T-helper 1 cell treated with Interleukin-12 subunit alpha and Interleukin-12 subunit beta and Interleukin-4 antibody, amounts not matched to agents 30 μg/mL and 1 μg/mL, for 36 hours (primary cell): Measurements from ENCODE around the gene RPL13.
A peak's percentile ranks its signal among the peaks of the same experiment; 100 is the strongest.
"Not testable (repeated sequence)": the region's sequence is repeated elsewhere in the genome, so short reads cannot be mapped to it uniquely, and the experiment has no call there.

Experiments
- H3K27ac Mint-ChIP-seq: one replicate; pipeline ENCODE4 v1.8.0; 2021; ENCODE audit warnings: mild to moderate bottlenecking, mixed read lengths
- H3K27me3 Mint-ChIP-seq: one replicate; pipeline ENCODE4 v1.8.0; 2021; ENCODE audit warnings: low read depth, mixed read lengths
- H3K36me3 Mint-ChIP-seq: one replicate; pipeline ENCODE4 v1.8.0; 2021; ENCODE audit warnings: low read depth, mixed read lengths
- H3K4me1 Mint-ChIP-seq: one replicate; pipeline ENCODE4 v1.8.0; 2021; ENCODE audit warnings: low read depth, mixed read lengths
- H3K4me3 Mint-ChIP-seq: one replicate; pipeline ENCODE4 v1.8.0; 2021; ENCODE audit warnings: mild to moderate bottlenecking, moderate library complexity, mixed read lengths
- H3K9me3 Mint-ChIP-seq: one replicate; pipeline ENCODE4 v1.8.0; 2021; ENCODE audit warnings: mixed read lengths

RPL13 gene

DNA sequence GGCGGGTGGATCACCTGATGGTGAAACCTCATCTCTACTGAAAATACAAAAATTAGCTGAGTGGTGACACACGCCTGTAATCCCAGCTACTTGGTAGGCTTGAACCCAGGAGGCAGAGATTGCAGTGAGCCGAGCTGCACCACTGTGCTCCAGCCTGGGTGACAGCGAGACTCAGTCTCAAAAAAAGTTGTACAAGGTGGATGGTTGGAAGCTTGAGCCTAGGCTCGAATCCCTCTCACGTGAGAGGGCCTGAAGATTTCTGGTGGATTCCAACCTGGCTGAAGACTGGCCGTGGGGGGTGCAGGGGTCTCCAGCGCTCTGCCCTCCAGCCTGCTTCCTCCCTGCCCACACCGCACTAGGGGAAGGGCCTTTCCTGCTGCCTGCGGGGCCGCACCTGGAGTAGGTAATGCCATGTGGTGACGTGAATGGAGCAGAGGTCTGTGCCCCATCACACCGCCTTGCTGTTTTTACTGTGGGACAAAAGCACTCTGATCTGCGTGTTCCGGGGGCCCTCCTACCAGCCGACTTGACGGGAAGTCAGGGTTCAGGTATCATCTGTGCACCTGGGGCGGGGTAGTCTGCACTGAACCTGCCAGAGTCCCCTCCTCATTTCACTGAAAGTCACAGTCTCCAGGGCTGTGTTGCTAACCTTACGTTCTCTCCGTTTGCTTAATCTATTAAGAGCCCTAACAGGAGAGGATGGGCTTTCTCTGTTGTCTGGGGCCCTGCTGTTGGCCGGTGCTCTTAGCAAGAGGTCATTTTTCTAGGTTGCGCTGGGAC, 4.2 kb downstream of the RPL13 start:
- no peaks in the 10 kb centered on the region for H3K9me3 Mint-ChIP-seq
- peaks cover 38% of the 10 kb centered on the region for H3K36me3 Mint-ChIP-seq
- no peaks in the 10 kb centered on the region for H3K27me3 Mint-ChIP-seq
- peaks cover 41% of the 10 kb centered on the region for H3K4me1 Mint-ChIP-seq
- H3K4me3 Mint-ChIP-seq = peak overlapping the region; percentile 42
- peak overlapping the region; percentile 3 for H3K27ac Mint-ChIP-seq

DNA sequence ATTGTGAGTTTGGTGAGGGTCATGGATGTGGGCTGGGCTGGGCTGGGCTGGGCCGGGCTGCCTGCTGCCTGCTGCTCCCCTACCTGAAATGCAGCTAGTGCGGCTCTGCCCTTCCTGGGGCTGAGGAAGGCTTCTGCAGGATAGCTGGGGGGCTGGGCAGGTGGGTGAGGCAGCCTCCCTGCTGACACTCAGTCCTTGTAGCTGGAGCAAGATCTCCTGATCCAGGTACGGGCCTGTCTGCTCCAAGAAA, 4.7 kb downstream of the RPL13 start:
- Mint-ChIP-seq H3K36me3 (peaks cover 37% of the 10 kb centered on the region), H3K9me3 (no peaks in the 10 kb centered on the region), H3K4me3 (no peak overlapping the region), H3K27ac (no peak overlapping the region), H3K27me3 (no peaks in the 10 kb centered on the region), H3K4me1 (peaks cover 37% of the 10 kb centered on the region)

DNA sequence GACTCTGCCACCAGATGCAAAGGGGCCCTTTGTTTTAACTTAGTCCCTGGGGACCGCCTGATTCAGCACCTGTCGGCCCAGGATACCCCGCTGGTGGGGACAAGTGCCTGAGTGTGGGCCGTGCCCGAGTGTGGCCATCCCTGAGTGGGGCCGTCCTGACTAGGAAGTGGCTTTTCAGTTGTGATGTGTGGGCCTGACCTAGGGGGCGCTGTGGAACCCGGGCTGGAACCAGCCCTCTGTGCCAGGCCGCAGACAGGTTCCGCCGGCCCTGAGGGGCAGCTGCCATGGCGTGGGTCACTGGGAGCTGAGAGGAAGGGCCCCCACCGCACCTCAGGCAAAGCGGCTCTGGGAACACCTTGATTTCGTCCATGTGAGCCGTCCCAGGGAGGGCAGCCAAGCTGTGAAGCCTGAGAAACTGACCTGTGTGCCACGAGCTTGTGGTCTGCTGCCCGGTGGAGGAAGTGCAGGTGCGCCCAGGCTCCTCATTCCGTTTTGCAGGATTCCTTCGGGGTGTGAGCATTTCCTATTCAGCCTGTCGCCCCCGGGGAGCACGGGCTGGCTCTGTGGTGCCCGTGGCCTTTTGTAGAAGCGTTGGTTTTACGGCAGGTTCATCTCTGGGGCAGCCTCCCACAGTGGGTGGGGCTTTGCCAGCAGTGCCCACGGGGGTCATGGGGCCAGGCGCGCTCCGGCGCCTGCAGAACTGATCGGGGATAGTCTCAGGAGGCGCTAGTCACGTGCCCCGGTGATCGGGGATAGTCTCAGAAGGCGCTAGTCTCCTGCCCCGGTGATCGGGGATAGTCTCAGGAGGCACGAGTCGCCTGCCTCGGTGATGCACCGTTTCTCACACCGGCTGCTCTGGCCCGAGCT, 5.3 kb downstream of the RPL13 start:
- H3K27me3 Mint-ChIP-seq = no peaks in the 10 kb centered on the region
- H3K4me3 Mint-ChIP-seq = no peak overlapping the region
- H3K4me1 Mint-ChIP-seq = peaks cover 37% of the 10 kb centered on the region
- no peaks in the 10 kb centered on the region for H3K9me3 Mint-ChIP-seq
- peaks cover 37% of the 10 kb centered on the region for H3K36me3 Mint-ChIP-seq
- no peak overlapping the region for H3K27ac Mint-ChIP-seq

DNA sequence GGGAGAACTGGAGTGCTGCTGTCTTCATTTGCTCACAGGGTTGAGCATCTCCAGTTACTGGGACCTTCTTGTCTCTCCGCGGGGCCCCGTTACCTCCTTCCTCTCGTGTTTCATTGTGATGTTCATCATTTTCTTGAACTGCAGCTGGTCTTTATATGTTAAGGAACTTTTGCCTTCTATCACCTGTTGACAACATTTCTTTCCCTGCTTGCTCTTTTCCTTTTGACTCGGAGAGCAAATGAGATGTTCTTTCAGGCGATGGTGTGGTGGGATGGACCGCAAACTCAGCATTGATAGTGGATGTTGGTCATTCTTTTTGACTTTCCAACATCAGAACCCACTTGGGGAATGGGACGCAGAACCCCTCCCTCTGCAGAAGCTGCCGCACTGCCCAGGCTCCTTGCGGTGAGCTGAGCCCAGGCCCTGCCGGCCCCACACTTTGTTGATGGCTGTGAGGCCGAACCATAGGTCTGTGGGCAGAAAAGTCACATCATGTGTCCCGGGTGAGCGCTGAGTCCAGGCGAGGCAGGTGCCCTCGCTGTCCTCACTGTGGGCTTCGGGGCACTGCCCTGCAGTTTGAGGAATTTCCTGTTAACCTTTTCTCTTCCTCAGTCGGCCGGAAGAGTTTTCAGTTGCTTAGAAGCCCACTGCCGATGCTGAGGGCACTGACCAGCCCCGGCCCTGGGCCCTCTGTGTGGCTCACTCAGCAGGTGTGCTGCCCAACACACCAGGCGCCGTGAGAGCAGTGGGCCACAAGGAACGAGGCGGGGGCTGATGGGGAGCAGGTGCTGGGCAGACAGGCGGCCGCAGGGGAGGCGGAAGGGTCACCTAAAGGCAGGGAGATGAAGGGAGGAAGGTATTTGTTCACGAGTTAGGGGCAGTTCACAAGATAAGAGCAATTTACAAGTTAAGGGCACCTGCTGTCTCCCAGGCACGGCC, 7.4 kb downstream of the RPL13 start:
- no peak overlapping the region for H3K4me3 Mint-ChIP-seq
- H3K27ac Mint-ChIP-seq = no peak overlapping the region
- peaks cover 7% of the 10 kb centered on the region for H3K27me3 Mint-ChIP-seq
- no peaks in the 10 kb centered on the region for H3K9me3 Mint-ChIP-seq
- peaks cover 20% of the 10 kb centered on the region for H3K36me3 Mint-ChIP-seq
- peaks cover 31% of the 10 kb centered on the region for H3K4me1 Mint-ChIP-seq

DNA sequence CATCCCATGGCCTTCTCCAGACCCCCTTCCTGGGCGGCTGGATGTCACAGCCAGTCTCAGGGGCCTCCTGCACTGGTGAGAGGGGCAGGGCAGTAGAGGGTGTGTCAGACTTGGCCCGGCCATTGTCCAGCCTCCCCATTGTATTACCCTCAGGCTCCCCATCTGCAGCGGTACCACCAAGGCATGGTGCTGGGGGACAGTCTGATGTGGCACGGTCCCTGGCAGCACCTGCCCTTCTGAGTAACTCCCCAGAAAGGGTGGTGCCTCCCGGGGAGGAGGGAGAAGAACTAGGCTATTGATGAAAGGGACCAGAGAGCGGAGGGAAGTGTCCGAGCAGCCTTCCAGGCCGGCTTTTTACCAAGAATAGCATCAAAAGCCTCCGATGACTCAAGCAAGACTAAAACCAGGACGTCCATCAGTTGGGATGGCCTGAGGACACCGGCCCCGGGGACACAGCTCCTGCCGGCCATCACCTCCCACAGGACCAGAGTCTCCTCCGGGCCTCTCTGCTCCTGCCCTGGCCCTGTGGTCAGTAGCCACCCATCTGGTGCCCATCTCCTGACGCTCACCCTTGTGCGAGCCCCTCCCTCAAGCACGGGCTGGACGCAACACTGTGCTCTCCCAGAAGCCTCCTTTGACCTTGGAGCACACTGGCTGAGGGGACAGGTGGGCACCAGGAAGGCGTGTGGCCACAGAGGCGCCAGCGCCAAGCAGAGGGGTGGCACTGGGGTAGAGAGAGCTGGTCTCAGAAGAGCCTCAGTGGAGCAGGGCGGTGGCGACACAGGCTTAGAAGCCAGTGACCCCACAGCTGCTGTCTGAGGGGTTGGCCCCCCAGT, 9.2 kb downstream of the RPL13 start:
- Mint-ChIP-seq H3K27ac (no peak overlapping the region), H3K4me1 (peaks cover 20% of the 10 kb centered on the region), H3K9me3 (no peaks in the 10 kb centered on the region), H3K27me3 (peaks cover 17% of the 10 kb centered on the region), H3K36me3 (peaks cover 5% of the 10 kb centered on the region), H3K4me3 (no peak overlapping the region)

DNA sequence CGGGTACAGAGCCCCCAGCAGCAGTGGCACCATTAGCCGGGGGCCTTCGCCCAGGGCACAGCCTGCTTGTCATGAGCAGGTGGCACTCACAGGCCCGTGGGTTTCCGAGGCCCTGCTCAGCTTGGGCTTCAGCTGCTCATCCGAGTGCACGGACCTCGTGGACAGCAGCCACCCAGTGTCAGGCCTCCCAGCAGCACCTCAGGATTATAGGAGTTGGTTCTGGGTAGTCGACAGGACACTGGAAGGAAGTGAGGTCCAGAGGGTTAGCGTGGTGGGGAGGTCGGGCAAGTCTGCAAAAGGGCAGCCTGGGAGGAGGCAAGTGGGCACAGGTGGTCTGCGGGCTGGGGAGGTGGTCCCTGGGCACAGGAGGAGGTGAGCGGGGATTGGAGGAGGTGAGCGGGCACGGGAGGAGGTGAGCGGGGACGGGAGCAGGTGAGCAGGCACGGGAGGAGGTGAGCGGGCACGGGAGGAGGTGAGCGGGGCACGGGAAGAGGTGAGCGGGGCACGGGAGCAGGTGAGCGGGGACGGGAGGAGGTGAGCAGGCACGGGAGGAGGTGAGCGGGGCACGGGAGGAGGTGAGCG, 10.0 kb downstream of the RPL13 start:
- Mint-ChIP-seq H3K36me3 (no peaks in the 10 kb centered on the region), H3K4me1 (peaks cover 13% of the 10 kb centered on the region), H3K9me3 (no peaks in the 10 kb centered on the region), H3K27me3 (peaks cover 17% of the 10 kb centered on the region), H3K27ac (no peak overlapping the region), H3K4me3 (no peak overlapping the region)

DNA sequence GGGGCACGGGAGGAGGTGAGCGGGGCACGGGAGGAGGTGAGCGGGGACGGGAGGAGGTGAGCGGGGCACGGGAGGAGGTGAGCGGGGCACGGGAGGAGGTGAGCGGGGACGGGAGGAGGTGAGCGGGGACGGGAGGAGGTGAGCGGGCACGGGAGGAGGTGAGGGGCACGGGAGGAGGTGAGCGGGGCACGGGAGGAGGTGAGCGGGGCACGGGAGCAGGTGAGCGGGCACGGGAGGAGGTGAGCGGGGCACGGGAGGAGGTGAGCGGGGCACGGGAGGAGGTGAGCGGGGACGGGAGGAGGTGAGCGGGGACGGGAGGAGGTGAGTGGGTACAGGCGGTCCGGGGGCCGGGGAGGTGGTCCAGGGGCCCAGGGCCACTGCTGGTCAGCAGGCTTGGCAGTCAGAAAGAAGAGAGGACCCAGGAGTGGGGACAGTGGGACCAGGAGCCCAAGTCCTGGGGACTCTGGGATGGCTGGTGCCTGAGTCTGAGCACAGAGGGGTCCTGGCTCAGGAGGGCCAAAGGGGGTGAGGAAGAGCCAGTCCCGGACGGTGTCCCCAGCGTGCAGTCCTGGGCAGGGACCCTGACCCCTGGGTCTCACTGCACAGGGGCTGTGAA, 10.6 kb downstream of the RPL13 start:
- H3K9me3 Mint-ChIP-seq, H3K36me3 Mint-ChIP-seq, H3K27ac Mint-ChIP-seq, H3K4me1 Mint-ChIP-seq, H3K4me3 Mint-ChIP-seq: not testable (repeated sequence)
- peaks cover 17% of the 10 kb centered on the region for H3K27me3 Mint-ChIP-seq

DNA sequence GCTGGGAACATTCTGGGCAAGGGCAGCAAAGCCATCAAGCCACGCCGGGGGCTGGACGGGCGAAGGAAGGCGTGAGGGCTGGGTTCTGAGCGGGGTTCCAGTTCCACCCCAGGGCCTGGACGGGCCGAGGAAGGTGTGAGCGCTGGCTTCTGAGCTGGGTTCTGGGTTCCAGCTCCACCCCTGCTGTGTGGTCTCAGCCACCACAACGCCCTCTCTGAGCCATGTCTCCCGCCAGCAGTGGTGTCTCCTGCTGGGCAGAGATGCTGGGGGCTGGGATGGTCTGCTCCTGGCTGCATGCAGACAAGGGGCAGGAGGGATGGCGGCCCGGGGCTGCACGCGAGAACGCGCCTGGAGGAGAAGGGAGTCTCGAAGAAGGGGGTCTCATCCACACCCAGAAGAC, 11.2 kb downstream of the RPL13 start:
- peaks cover 17% of the 10 kb centered on the region for H3K27me3 Mint-ChIP-seq
- no peak overlapping the region for H3K4me3 Mint-ChIP-seq
- H3K27ac Mint-ChIP-seq = no peak overlapping the region
- peaks cover 5% of the 10 kb centered on the region for H3K4me1 Mint-ChIP-seq
- no peaks in the 10 kb centered on the region for H3K36me3 Mint-ChIP-seq
- no peaks in the 10 kb centered on the region for H3K9me3 Mint-ChIP-seq

DNA sequence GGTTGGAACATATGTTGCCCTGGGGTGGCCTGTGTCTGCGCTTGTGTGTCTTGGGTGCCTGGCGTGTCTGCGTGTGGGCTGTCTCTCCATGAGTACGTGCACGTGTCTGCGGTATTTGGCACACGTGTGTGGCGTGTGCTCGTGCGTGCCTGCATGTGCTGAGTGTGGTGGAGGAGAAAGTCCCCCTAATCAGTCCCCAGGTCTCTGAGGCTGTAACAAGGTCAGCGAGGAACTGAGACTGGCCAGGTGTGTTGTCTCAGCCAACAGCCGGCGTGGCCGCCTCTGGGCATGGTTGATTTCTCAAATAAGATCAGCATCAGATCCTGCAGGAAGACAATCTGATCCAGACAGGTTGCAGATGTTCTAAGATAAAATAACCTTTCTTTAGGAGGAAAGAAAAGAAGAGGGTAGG, 11.6 kb downstream of the RPL13 start:
- no peaks in the 10 kb centered on the region for H3K9me3 Mint-ChIP-seq

DNA sequence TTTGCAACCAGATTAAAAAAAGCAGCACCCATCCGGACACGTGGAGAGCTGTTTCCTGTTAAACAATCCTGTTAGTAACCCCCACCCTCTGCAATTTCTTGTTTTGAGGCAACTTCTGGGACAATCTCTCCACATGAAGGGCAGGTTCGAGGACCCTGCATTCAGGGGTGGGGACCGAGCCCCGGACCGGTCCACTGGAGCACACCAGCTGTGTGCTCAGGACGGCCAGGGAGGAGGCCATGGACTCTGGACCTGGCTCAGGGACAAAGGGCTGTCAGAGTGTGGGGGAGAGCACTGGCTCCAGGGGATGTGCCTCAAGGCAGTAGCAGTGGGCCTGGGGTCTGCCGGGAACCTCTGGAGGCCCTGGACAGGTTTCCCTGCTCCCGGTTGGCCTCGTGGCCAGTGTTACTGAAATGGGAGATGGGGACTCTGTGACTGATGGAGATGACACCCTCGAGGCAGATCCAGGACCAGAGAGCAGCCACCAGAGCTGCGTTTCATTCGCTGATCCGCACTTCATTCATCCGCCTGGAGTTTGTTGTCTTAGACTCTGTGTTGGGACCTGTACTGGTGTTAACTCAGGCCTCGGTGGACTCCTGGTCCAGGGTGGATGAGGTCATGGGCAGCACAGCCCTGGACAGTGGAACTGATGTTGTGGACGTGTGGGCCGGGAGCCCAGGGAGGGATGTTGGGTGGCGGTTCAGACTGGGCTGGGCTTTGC, 12.2 kb downstream of the RPL13 start:
- no peak overlapping the region for H3K4me3 Mint-ChIP-seq
- H3K27ac Mint-ChIP-seq = no peak overlapping the region
- peaks cover 21% of the 10 kb centered on the region for H3K27me3 Mint-ChIP-seq
- H3K9me3 Mint-ChIP-seq = no peaks in the 10 kb centered on the region
- peaks cover 5% of the 10 kb centered on the region for H3K4me1 Mint-ChIP-seq
- H3K36me3 Mint-ChIP-seq = no peaks in the 10 kb centered on the region

More for the DNA sequence above, 11.6 kb downstream of the RPL13 start:
- Mint-ChIP-seq H3K27me3 (peaks cover 18% of the 10 kb centered on the region), H3K4me3 (no peak overlapping the region), H3K36me3 (no peaks in the 10 kb centered on the region), H3K27ac (no peak overlapping the region), H3K4me1 (peaks cover 5% of the 10 kb centered on the region)

DNA sequence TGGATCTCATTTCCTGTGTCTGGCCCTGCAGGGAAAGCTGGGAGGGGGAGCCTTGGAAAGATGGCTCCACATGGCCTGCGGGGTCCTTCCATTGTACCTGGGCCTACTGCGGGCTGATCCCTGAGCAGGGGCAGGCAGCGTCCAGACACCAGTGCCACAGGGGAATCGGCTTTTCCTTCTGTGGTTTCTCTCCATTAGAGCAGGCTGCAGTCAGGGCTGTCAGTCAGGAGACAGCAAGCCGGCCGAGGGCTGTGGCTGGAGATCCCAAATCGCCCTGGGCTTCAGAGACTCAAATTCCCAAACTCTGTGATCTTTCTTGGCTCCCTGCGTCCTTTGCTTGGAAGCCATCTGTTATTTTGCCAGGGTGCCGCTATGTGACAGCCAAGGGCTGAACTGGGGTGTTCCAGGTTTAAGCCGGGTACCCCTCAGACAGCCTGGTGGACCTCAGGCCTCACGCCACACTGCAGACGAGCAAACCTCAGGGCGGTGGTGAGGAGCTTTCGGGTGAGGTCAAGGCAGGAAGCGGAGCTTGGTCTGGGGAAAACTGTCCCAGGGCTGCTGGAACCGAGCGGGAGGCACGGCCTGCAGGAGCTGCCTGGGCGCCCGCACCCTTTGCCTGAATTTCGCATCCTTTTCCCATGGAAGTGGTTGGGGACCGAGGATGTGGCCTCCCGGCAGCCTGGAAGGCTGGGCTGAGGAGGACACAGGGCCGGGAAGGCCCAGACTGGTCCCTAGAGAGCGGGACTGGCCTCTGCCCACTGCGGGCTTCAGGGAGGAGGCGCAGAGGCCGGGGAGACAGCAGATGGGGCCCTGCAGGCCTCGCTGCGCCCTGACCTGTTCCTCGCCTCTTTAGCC, 13.6 kb downstream of the RPL13 start:
- Mint-ChIP-seq H3K27me3 (peaks cover 24% of the 10 kb centered on the region), H3K4me1 (peaks cover 5% of the 10 kb centered on the region), H3K4me3 (no peak overlapping the region), H3K27ac (no peak overlapping the region), H3K36me3 (no peaks in the 10 kb centered on the region), H3K9me3 (no peaks in the 10 kb centered on the region)

DNA sequence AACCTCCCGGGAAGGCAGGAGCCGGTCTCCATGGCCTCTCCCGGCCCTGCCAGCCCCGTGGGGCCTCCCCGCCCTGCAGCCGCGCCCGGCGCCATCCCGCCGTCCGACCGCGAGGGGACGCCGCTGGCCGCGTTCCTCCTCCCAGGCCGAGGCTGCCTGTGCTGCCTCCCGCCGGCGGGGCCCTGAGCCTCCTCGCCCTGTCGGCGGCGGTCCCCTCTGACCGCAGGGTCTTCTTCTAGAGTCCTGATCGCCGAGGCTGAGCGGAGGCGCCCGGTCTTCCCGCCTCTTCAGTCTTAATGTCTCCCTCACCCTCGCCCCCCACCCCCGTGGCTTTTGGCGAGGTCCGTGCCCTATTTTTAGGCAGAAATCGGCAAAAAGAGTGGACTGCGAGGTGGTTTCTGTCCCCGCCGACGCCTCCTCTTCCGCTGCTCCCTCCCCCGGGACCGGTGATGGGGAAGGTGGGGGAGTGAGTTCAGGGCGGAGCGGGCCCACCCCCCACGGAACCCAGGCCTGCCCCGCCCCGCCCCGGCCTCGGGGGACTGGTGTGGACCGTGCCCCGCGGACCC, 14.3 kb downstream of the RPL13 start:
- Mint-ChIP-seq H3K36me3 (no peaks in the 10 kb centered on the region), H3K27me3 (peaks cover 24% of the 10 kb centered on the region), H3K9me3 (no peaks in the 10 kb centered on the region), H3K27ac (no peak overlapping the region), H3K4me1 (peaks cover 5% of the 10 kb centered on the region), H3K4me3 (no peak overlapping the region)
